Pancreas (tissue), 10 donors: ENCODE results near the gene DCHS2. TPM values are rescaled to one million over a fixed set of nuclear protein-coding genes. Genes with fewer than 3 reads are reported as not detected.

Experiments used
- ATAC-seq, 4 donors: fragments of 200-7000 bp; cut with Tn5 transposase; one replicate each; pipeline versions ENCODE4 v1.8.0 to v1.9.1; 2020; ENCODE audit warnings: mild to moderate bottlenecking in 4 of 4, moderate library complexity in 4 of 4
- DNase-seq, 6 donors: peaks; one replicate each; pipeline ENCODE4 v3.0.0-alpha.2; 2020
- FAIRE-seq: peaks from 2 replicates; lab custom pipeline; 2012; peaks lifted over from hg19 to GRCh38; lab: Jason Lieb, UNC
- H3K27ac ChIP-seq, 4 donors: fragments of 200-600 bp; sonication (generic); 1 replicate in 3 of 4; 2 replicates in 1 of 4; pipeline versions ENCODE4 v1.5.0 to v1.8.0; 2020
- H3K27me3 ChIP-seq, 4 donors: fragments of 200-600 bp; one replicate each; pipeline ENCODE4 v1.8.0; 2021
- H3K36me3 ChIP-seq, 3 donors: fragments of 200-600 bp; sonication (generic) in 1 of 3; one replicate each; pipeline versions ENCODE4 v1.5.0 to v1.8.0; 2020 to 2021
- H3K4me1 ChIP-seq, 3 donors: fragments of 200-600 bp; one replicate each; pipeline ENCODE4 v1.8.0; 2021
- H3K4me3 ChIP-seq, 4 donors: fragments of 200-600 bp; sonication (generic) in 2 of 4; one replicate each; pipeline versions ENCODE4 v1.5.0 to v1.8.0; 2020 to 2021
- H3K9me3 ChIP-seq, 4 donors: fragments of 200-600 bp; one replicate each; pipeline ENCODE4 v1.8.0; 2021
- CTCF ChIP-seq, 4 donors: fragments of 200-600 bp; sonication (generic) in 3 of 4; IDR thresholded peaks; one replicate each; pipeline versions ENCODE4 v1.5.0 to v1.8.0; 2021; ENCODE audit warnings: antibody characterized with exemption in 4 of 4
- WGBS, 2 donors: extraction: QIAGEN DNeasy Blood & Tissue Kit; methylation state at CpG; one replicate each; pipeline ENCODE4 v1.1.7; 2013; 5-methylcytosine and 5-hydroxymethylcytosine counted together
- intact Hi-C, 3 donors: fragments of 100-400 bp; cut with DNase I; formaldehyde crosslinking; loops; one replicate each; pipeline versions ENCODE4 v1.11.1 to v1.14.2; 2022
- polyA plus RNA-seq, 2 donors: library from polyadenylated mRNA; stranded (reverse); fragments of 200-250 nt; gene quantifications; one replicate each; pipeline ENCODE4 v1.2.3, GENCODE V29; 2013
- total RNA-seq, 6 donors: library from RNA; stranded (reverse); fragmentation: NEBNext Ultra II Directional in 4 of 6; extraction: Animal tissue kit (Norgen Biotek cat#: 25700) in 4 of 6; gene quantifications; one replicate each; pipeline versions ENCODE4 v1.2.1 to v1.2.4, GENCODE V29; 2021 to 2023
- donor health status: healthy with polysubstance abuse.
- donor health status: DM: no; HTN: no; CAD: no; lungs with moderate emphysema.
- donor health status: DM: no; HTN: no; CAD: no.
- donor health status: control.
- donor health status: control.
- donor health status: Bipolar disorder and iron deficiency.
- donor health status: DM: yes; HTN: yes; CAD: no.
- donor health status: DM: no; HTN: no; CAD: no.
- donor health status: DM: no; HTN: no; CAD: no.
- donor health status: DM: yes; HTN: yes; CAD: no.

Gene DCHS2
- total and polyA plus RNA-seq, 8 donors, result 0.04 to 0.23 (median 0.09) TPM; not detected in 1

GRCh38 chr4:154349829-154350228 lies 141.8 kb downstream of the DCHS2 start:
- ATAC-seq (peak in 3 of 4 donors; percentile 51 to 61 (median 56)), DNase-seq (no peak), FAIRE-seq (no peak)
- no peaks in the 10 kb centered on the region for H3K4me1 ChIP-seq
- WGBS, 2 donors, result 21 to 54% methylated on average over 2 of the region's 2 CpGs
- no peak overlapping the region for H3K27ac ChIP-seq
- no peaks in the 10 kb centered on the region for H3K9me3 ChIP-seq
- no peaks in the 10 kb centered on the region for H3K27me3 ChIP-seq
- H3K4me3 ChIP-seq, result no peak overlapping the region
- peak in 3 of 4 donors; percentile 15 to 24 (median 16) for TF ChIP-seq CTCF (IDR thresholded peaks at IDR 0.05)
- no peaks in the 10 kb centered on the region for H3K36me3 ChIP-seq
- intact Hi-C loops, result no loop called here

- DNase-seq (no peak), FAIRE-seq (no peak), ATAC-seq (no peak)
- intact Hi-C loops, result no loop called here
- TF ChIP-seq CTCF (IDR thresholded peaks at IDR 0.05), result no peak
- H3K27me3 ChIP-seq, result no peaks in the 10 kb centered on the region
- H3K4me1 ChIP-seq, result no peaks in the 10 kb centered on the region
- H3K36me3 ChIP-seq, result no peaks in the 10 kb centered on the region
- no peaks in the 10 kb centered on the region for H3K9me3 ChIP-seq
- no peak overlapping the region for H3K4me3 ChIP-seq
- 61 to 64% methylated on average over 3 of the region's 3 CpGs for WGBS, 2 donors
- H3K27ac ChIP-seq, result no peak overlapping the region
Measured at GRCh38 chr4:154348657-154349056, 142.9 kb downstream of the DCHS2 start.

GRCh38 chr4:154345359-154345758 lies 146.2 kb downstream of the DCHS2 start:
- no peaks in the 10 kb centered on the region for H3K4me1 ChIP-seq
- WGBS, 2 donors, result 35 to 55% methylated on average over 1 of the region's 1 CpG
- no peak for TF ChIP-seq CTCF (IDR thresholded peaks at IDR 0.05)
- FAIRE-seq, result no peak
- H3K27me3 ChIP-seq, result peaks cover 0 to 3% (median 0%) of the 10 kb centered on the region in 4 donors
- no peak overlapping the region for H3K4me3 ChIP-seq
- no peaks in the 10 kb centered on the region for H3K9me3 ChIP-seq
- no peak overlapping the region for H3K27ac ChIP-seq
- H3K36me3 ChIP-seq, result no peaks in the 10 kb centered on the region
- no peak for ATAC-seq
- intact Hi-C loops, result no loop called here
- no peak for DNase-seq

GRCh38 chr4:154344686-154345085 lies 146.9 kb downstream of the DCHS2 start:
- intact Hi-C loops, result no loop called here
- WGBS, 2 donors, result 73 to 82% methylated on average over 6 of the region's 6 CpGs
- no peak for ATAC-seq

More at GRCh38 chr4:154344686-154345085, 146.9 kb downstream of the DCHS2 start:
- Histone ChIP-seq H3K4me1 (no peaks in the 10 kb centered on the region), H3K27me3 (peaks cover 0 to 3% (median 0%) of the 10 kb centered on the region in 4 donors), H3K9me3 (no peaks in the 10 kb centered on the region), H3K27ac (no peak overlapping the region), H3K4me3 (no peak overlapping the region), H3K36me3 (no peaks in the 10 kb centered on the region)
- FAIRE-seq, result no peak
- DNase-seq, result no peak
- no peak for TF ChIP-seq CTCF (IDR thresholded peaks at IDR 0.05)
